Activated CD4-positive, alpha-beta T cell treated with anti-CD3 and anti-CD28 coated beads for 4 hours (primary cell): ENCODE measurements around the gene KIF2A.

Experiments used
- DNase-seq, 2 donors: peaks; one replicate each; pipeline ENCODE4 v3.0.0-alpha.2; 2020

KIF2A gene

GRCh38 chr5:62330302-62330701 is 24.3 kb downstream of the KIF2A start:
- DNase-seq = no peak

- no peak for DNase-seq
Observed at GRCh38 chr5:62331921-62332320, 25.9 kb downstream of the KIF2A start.

GRCh38 chr5:62333250-62333794 is 27.3 kb downstream of the KIF2A start:
- DNase-seq = no peak

GRCh38 chr5:62334082-62334481 is 28.1 kb downstream of the KIF2A start:
- DNase-seq = no peak

- DNase-seq = peak in 1 of 2 donors; percentile 27
Observed at GRCh38 chr5:62340392-62340791, 34.4 kb downstream of the KIF2A start.

- no peak for DNase-seq
Observed at GRCh38 chr5:62340979-62341378, 35.0 kb downstream of the KIF2A start.

- DNase-seq = peak in 1 of 2 donors; percentile 4
Observed at GRCh38 chr5:62341783-62342475, 35.9 kb downstream of the KIF2A start.

GRCh38 chr5:62342476-62342837 is 36.5 kb downstream of the KIF2A start:
- no peak for DNase-seq

GRCh38 chr5:62343428-62343827 is 37.4 kb downstream of the KIF2A start:
- no peak for DNase-seq

GRCh38 chr5:62346748-62347147 is 40.7 kb downstream of the KIF2A start:
- no peak for DNase-seq

GRCh38 chr5:62347928-62348327 is 41.9 kb downstream of the KIF2A start:
- no peak for DNase-seq

- no peak for DNase-seq
Observed at GRCh38 chr5:62348723-62349481, 42.9 kb downstream of the KIF2A start.

GRCh38 chr5:62354028-62354874 is 48.2 kb downstream of the KIF2A start:
- DNase-seq = peak in 1 of 2 donors; percentile 33

GRCh38 chr5:62362701-62363100 is 56.7 kb downstream of the KIF2A start:
- DNase-seq = no peak

- DNase-seq = no peak
Observed at GRCh38 chr5:62369039-62369438, 63.0 kb downstream of the KIF2A start.

GRCh38 chr5:62371409-62371808 is 65.4 kb downstream of the KIF2A start:
- no peak for DNase-seq

- DNase-seq = no peak
Observed at GRCh38 chr5:62372600-62372999, 66.6 kb downstream of the KIF2A start.

GRCh38 chr5:62373382-62373781 is 67.4 kb downstream of the KIF2A start:
- no peak for DNase-seq

GRCh38 chr5:62374090-62374489 is 68.1 kb downstream of the KIF2A start:
- DNase-seq = no peak

- DNase-seq = no peak
Observed at GRCh38 chr5:62375627-62376026, 69.6 kb downstream of the KIF2A start.

- DNase-seq = no peak
Observed at GRCh38 chr5:62376064-62376463, 70.1 kb downstream of the KIF2A start.

- DNase-seq = no peak
Observed at GRCh38 chr5:62385131-62385530, 79.1 kb downstream of the KIF2A start.

- no peak for DNase-seq
Observed at GRCh38 chr5:62385816-62386400, 79.9 kb downstream of the KIF2A start.
